ENCODE measurements around the gene ASCL1.

Gene ASCL1

GRCh38 chr12:102946042-102946441 lies 11.4 kb upstream of the ASCL1 start:
- 60% methylated on average over 2 of the region's 2 CpGs for WGBS

DNA sequence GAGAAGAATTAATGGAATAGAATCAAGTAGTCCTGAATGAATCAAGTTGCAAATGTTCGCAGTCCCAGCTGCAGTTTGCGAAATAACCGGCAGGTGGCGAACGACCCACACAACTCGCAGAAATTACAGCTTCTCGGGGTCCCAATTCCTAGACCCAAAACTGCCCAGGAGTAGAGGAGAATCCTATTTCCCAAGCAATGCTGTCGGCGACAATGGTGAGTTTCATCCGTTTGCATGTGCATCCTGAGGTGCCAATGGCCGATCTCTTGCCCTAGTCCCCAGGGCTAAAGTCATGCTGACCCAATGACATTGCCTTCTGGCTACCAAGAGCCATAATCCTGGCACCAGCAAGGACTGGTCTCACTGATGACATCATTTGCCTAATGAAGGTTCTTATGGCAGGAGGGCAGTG lies 8.5 kb upstream of the ASCL1 start:
- H3K27ac ChIP-seq (ENCODE audit: low read length, poor library complexity, severe bottlenecking), result no peak overlapping the region
- peak; percentile 24 for DNase-seq
- H4K91ac ChIP-seq (ENCODE audit: low read length), result no peak overlapping the region
- H2BK120ac ChIP-seq (ENCODE audit: low read depth, low read length), result no peak overlapping the region
- no peak overlapping the region for H3K14ac ChIP-seq (ENCODE audit: low read length in 2 of 2)
- peaks cover 43 to 67% of the 10 kb centered on the region in 2 experiments for H3K27me3 ChIP-seq (ENCODE audit: control insufficient read depth in 1 of 2, insufficient read depth in 1 of 2, low read length in 2 of 2)
- H2AK5ac ChIP-seq (ENCODE audit: low read length, severe bottlenecking), result no peak overlapping the region
- no peaks in the 10 kb centered on the region for H3K4me1 ChIP-seq (ENCODE audit: control insufficient read depth, insufficient read depth, low read depth, low read length)
- no peaks in the 10 kb centered on the region for H3K9me3 ChIP-seq (ENCODE audit: control insufficient read depth, low read length)
- H4K8ac ChIP-seq (ENCODE audit: low read length), result no peak overlapping the region
- no peaks in the 10 kb centered on the region for H3K36me3 ChIP-seq (ENCODE audit: control insufficient read depth in 1 of 2, insufficient read depth in 2 of 2, low read depth in 1 of 2, low read length in 2 of 2)
- no peak overlapping the region for H2BK15ac ChIP-seq (ENCODE audit: low read depth, poor library complexity, severe bottlenecking)
- no peak overlapping the region for H3K9ac ChIP-seq (ENCODE audit: low read length)
- no peak overlapping the region for H3K23ac ChIP-seq (ENCODE audit: low read length in 2 of 2)
- H3K4ac ChIP-seq (ENCODE audit: low read depth in 1 of 2, low read length in 2 of 2), result no peak overlapping the region
- H3K79me1 ChIP-seq (replicated peaks; ENCODE audit: low read length, poor library complexity, severe bottlenecking), result no peaks in the 10 kb centered on the region
- H3K4me3 ChIP-seq (ENCODE audit: insufficient read depth in 1 of 2, low read depth in 1 of 2, low read length in 2 of 2), result no peak overlapping the region
- no peak overlapping the region for H3K18ac ChIP-seq (ENCODE audit: low read depth in 1 of 2, low read length in 2 of 2)
- no peak overlapping the region for H2BK12ac ChIP-seq (ENCODE audit: low read length in 2 of 2)
- H2BK5ac ChIP-seq (ENCODE audit: low read depth, low read length, poor library complexity, severe bottlenecking), result no peak overlapping the region
- no peak overlapping the region for H2AFZ ChIP-seq (ENCODE audit: low read depth, low read length)
- WGBS, result 5% methylated on average over 11 of the region's 11 CpGs
- H3K4me2 ChIP-seq (ENCODE audit: low read length, poor library complexity, severe bottlenecking), result no peak overlapping the region

More at GRCh38 chr12:102946042-102946441, 11.4 kb upstream of the ASCL1 start:
- Histone ChIP-seq H3K79me1 (replicated peaks; ENCODE audit: low read length, poor library complexity, severe bottlenecking) (no peaks in the 10 kb centered on the region), H3K9ac (ENCODE audit: low read length) (no peak overlapping the region), H3K4me3 (ENCODE audit: insufficient read depth in 1 of 2, low read depth in 1 of 2, low read length in 2 of 2) (no peak overlapping the region), H3K4me2 (ENCODE audit: low read length, poor library complexity, severe bottlenecking) (no peak overlapping the region), H2AK5ac (ENCODE audit: low read length, severe bottlenecking) (no peak overlapping the region), H3K9me3 (ENCODE audit: control insufficient read depth, low read length) (no peaks in the 10 kb centered on the region), H2BK5ac (ENCODE audit: low read depth, low read length, poor library complexity, severe bottlenecking) (no peak overlapping the region), H2AFZ (ENCODE audit: low read depth, low read length) (no peak overlapping the region), H3K14ac (ENCODE audit: low read length in 2 of 2) (no peak overlapping the region), H3K23ac (ENCODE audit: low read length in 2 of 2) (no peak overlapping the region), H4K8ac (ENCODE audit: low read length) (no peak overlapping the region), H3K27ac (ENCODE audit: low read length, poor library complexity, severe bottlenecking) (no peak overlapping the region), H3K18ac (ENCODE audit: low read depth in 1 of 2, low read length in 2 of 2) (no peak overlapping the region), H3K27me3 (ENCODE audit: control insufficient read depth in 1 of 2, insufficient read depth in 1 of 2, low read length in 2 of 2) (peaks cover 19 to 38% of the 10 kb centered on the region in 2 experiments), H2BK120ac (ENCODE audit: low read depth, low read length) (no peak overlapping the region), H2BK15ac (ENCODE audit: low read depth, poor library complexity, severe bottlenecking) (no peak overlapping the region), H3K4me1 (ENCODE audit: control insufficient read depth, insufficient read depth, low read depth, low read length) (no peaks in the 10 kb centered on the region), H4K91ac (ENCODE audit: low read length) (no peak overlapping the region), H3K4ac (ENCODE audit: low read depth in 1 of 2, low read length in 2 of 2) (no peak overlapping the region), H3K36me3 (ENCODE audit: control insufficient read depth in 1 of 2, insufficient read depth in 2 of 2, low read depth in 1 of 2, low read length in 2 of 2) (no peaks in the 10 kb centered on the region), H2BK12ac (ENCODE audit: low read length in 2 of 2) (no peak overlapping the region)
- DNase-seq, result no peak

- H3K23ac ChIP-seq (ENCODE audit: low read length in 2 of 2), result no peak overlapping the region
- no peak overlapping the region for H3K18ac ChIP-seq (ENCODE audit: low read depth in 1 of 2, low read length in 2 of 2)
- H3K27me3 ChIP-seq (ENCODE audit: control insufficient read depth in 1 of 2, insufficient read depth in 1 of 2, low read length in 2 of 2), result peaks cover 57 to 80% of the 10 kb centered on the region in 2 experiments
- no peak overlapping the region for H4K8ac ChIP-seq (ENCODE audit: low read length)
- H3K4me1 ChIP-seq (ENCODE audit: control insufficient read depth, insufficient read depth, low read depth, low read length), result no peaks in the 10 kb centered on the region
- no peak overlapping the region for H3K4ac ChIP-seq (ENCODE audit: low read depth in 1 of 2, low read length in 2 of 2)
- H2BK120ac ChIP-seq (ENCODE audit: low read depth, low read length), result no peak overlapping the region
- H2BK5ac ChIP-seq (ENCODE audit: low read depth, low read length, poor library complexity, severe bottlenecking), result no peak overlapping the region
- no peaks in the 10 kb centered on the region for H3K79me1 ChIP-seq (replicated peaks; ENCODE audit: low read length, poor library complexity, severe bottlenecking)
- no peak overlapping the region for H3K4me3 ChIP-seq (ENCODE audit: insufficient read depth in 1 of 2, low read depth in 1 of 2, low read length in 2 of 2)
- no peak overlapping the region for H2AK5ac ChIP-seq (ENCODE audit: low read length, severe bottlenecking)
- H3K9ac ChIP-seq (ENCODE audit: low read length), result no peak overlapping the region
- no peaks in the 10 kb centered on the region for H3K36me3 ChIP-seq (ENCODE audit: control insufficient read depth in 1 of 2, insufficient read depth in 2 of 2, low read depth in 1 of 2, low read length in 2 of 2)
- no peak overlapping the region for H3K4me2 ChIP-seq (ENCODE audit: low read length, poor library complexity, severe bottlenecking)
- no peak overlapping the region for H3K27ac ChIP-seq (ENCODE audit: low read length, poor library complexity, severe bottlenecking)
- no peak overlapping the region for H2BK15ac ChIP-seq (ENCODE audit: low read depth, poor library complexity, severe bottlenecking)
- H3K14ac ChIP-seq (ENCODE audit: low read length in 2 of 2), result no peak overlapping the region
- DNase-seq, result no peak
- H2BK12ac ChIP-seq (ENCODE audit: low read length in 2 of 2), result no peak overlapping the region
- WGBS, result 1% methylated on average over 37 of the region's 37 CpGs
- no peak overlapping the region for H4K91ac ChIP-seq (ENCODE audit: low read length)
- H3K9me3 ChIP-seq (ENCODE audit: control insufficient read depth, low read length), result no peaks in the 10 kb centered on the region
- H2AFZ ChIP-seq (ENCODE audit: low read depth, low read length), result no peak overlapping the region
Observed at GRCh38 chr12:102950107-102950949, 7.1 kb upstream of the ASCL1 start.

DNA sequence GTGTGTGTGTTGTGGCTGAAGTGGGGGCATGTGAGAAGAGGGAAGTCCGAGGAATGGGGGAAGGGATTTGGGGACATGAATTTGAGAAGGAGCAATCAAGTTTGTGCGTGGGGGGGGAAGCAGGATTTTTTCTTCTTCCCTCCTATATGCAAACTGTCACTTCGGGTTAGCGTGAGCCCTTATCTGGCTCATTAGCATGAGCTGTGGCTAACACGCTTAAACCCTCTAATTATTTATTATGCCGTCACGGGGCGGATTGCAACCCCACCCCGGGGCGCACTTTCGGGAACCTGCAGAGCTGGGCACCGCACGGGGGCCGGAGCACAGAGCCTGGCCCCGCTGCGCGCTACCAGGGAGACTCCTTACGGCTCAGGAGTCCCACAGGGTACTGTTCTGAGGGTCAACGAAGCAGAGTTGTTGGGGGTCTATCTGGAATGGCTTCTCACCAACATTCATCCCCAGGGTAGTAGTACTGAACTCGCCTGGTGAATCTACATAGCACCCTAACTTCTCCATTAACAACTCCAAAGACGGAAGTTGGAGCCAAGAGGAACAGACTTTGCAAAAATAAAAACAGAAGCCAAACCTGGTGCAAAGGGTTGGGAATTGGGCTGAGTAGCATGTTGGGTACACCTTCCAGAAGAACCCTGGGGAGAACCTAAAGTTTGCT lies 6.4 kb upstream of the ASCL1 start:
- no peak overlapping the region for H2AK5ac ChIP-seq (ENCODE audit: low read length, severe bottlenecking)

More for the DNA sequence above, 6.4 kb upstream of the ASCL1 start:
- H3K4me3 ChIP-seq (ENCODE audit: insufficient read depth in 1 of 2, low read depth in 1 of 2, low read length in 2 of 2), result no peak overlapping the region
- no peak for DNase-seq
- H3K36me3 ChIP-seq (ENCODE audit: control insufficient read depth in 1 of 2, insufficient read depth in 2 of 2, low read depth in 1 of 2, low read length in 2 of 2), result no peaks in the 10 kb centered on the region
- H4K8ac ChIP-seq (ENCODE audit: low read length), result no peak overlapping the region
- no peak overlapping the region for H2BK12ac ChIP-seq (ENCODE audit: low read length in 2 of 2)
- no peak overlapping the region for H3K4ac ChIP-seq (ENCODE audit: low read depth in 1 of 2, low read length in 2 of 2)
- H3K14ac ChIP-seq (ENCODE audit: low read length in 2 of 2), result no peak overlapping the region
- H3K18ac ChIP-seq (ENCODE audit: low read depth in 1 of 2, low read length in 2 of 2), result no peak overlapping the region
- no peak overlapping the region for H4K91ac ChIP-seq (ENCODE audit: low read length)
- no peak overlapping the region for H2BK5ac ChIP-seq (ENCODE audit: low read depth, low read length, poor library complexity, severe bottlenecking)
- WGBS, result 3% methylated on average over 20 of the region's 21 CpGs
- no peak overlapping the region for H2BK120ac ChIP-seq (ENCODE audit: low read depth, low read length)
- H3K9me3 ChIP-seq (ENCODE audit: control insufficient read depth, low read length), result no peaks in the 10 kb centered on the region
- H3K27ac ChIP-seq (ENCODE audit: low read length, poor library complexity, severe bottlenecking), result no peak overlapping the region
- H3K79me1 ChIP-seq (replicated peaks; ENCODE audit: low read length, poor library complexity, severe bottlenecking), result no peaks in the 10 kb centered on the region
- no peak overlapping the region for H2BK15ac ChIP-seq (ENCODE audit: low read depth, poor library complexity, severe bottlenecking)
- no peak overlapping the region for H3K4me2 ChIP-seq (ENCODE audit: low read length, poor library complexity, severe bottlenecking)
- peaks cover 64 to 87% of the 10 kb centered on the region in 2 experiments for H3K27me3 ChIP-seq (ENCODE audit: control insufficient read depth in 1 of 2, insufficient read depth in 1 of 2, low read length in 2 of 2)
- no peak overlapping the region for H3K9ac ChIP-seq (ENCODE audit: low read length)
- no peak overlapping the region for H3K23ac ChIP-seq (ENCODE audit: low read length in 2 of 2)
- H2AFZ ChIP-seq (ENCODE audit: low read depth, low read length), result no peak overlapping the region
- no peaks in the 10 kb centered on the region for H3K4me1 ChIP-seq (ENCODE audit: control insufficient read depth, insufficient read depth, low read depth, low read length)
